ENCODE results near the gene CCP110.
A peak's percentile ranks its signal among the peaks of the same experiment; 100 is the strongest.

The CCP110 gene

GRCh38 chr16:19523559-19524355 is at the start of gene CCP110:
Gene CCP110 (plus strand): TSS chr16:19523942. CDS start chr16:19527882, 3,940 bp downstream.
- no peak for TF ChIP-seq CTCF (conservative IDR thresholded peaks at IDR 0.05)
- no peak for TF ChIP-seq ZFX (IDR thresholded peaks at IDR 0.05)
- peak within 1 kb of the TSS; percentile 82 for H3K27ac ChIP-seq

GRCh38 chr16:19474617-19475016 is 49.1 kb upstream of the CCP110 start:
- no peak for TF ChIP-seq ZFX (IDR thresholded peaks at IDR 0.05)
- no peak for TF ChIP-seq CTCF (conservative IDR thresholded peaks at IDR 0.05)

GRCh38 chr16:19478505-19478904 is 45.2 kb upstream of the CCP110 start:
- no peak overlapping the region for H3K27ac ChIP-seq
- TF ChIP-seq ZFX (IDR thresholded peaks at IDR 0.05) = no peak
- TF ChIP-seq CTCF (conservative IDR thresholded peaks at IDR 0.05) = no peak

More at GRCh38 chr16:19474617-19475016, 49.1 kb upstream of the CCP110 start:
- no peak overlapping the region for H3K27ac ChIP-seq

GRCh38 chr16:19479302-19479721 is 44.4 kb upstream of the CCP110 start:
- H3K27ac ChIP-seq = no peak overlapping the region
- TF ChIP-seq ZFX (IDR thresholded peaks at IDR 0.05) (no peak), CTCF (conservative IDR thresholded peaks at IDR 0.05) (no peak)

- H3K27ac ChIP-seq = no peak overlapping the region
- TF ChIP-seq ZFX (IDR thresholded peaks at IDR 0.05) (no peak), CTCF (conservative IDR thresholded peaks at IDR 0.05) (no peak)
Observed at GRCh38 chr16:19481296-19481695, 42.4 kb upstream of the CCP110 start.

- no peak overlapping the region for H3K27ac ChIP-seq
- no peak for TF ChIP-seq CTCF (conservative IDR thresholded peaks at IDR 0.05)
- TF ChIP-seq ZFX (IDR thresholded peaks at IDR 0.05) = no peak
Observed at GRCh38 chr16:19481769-19482168, 42.0 kb upstream of the CCP110 start.

GRCh38 chr16:19482291-19482690 is 41.5 kb upstream of the CCP110 start:
- no peak overlapping the region for H3K27ac ChIP-seq
- TF ChIP-seq CTCF (conservative IDR thresholded peaks at IDR 0.05) = no peak
- TF ChIP-seq ZFX (IDR thresholded peaks at IDR 0.05) = no peak

Data from C4-2B (cell line).